Measurements from ENCODE around the gene TMEM80. TPM values are rescaled to one million over a fixed set of nuclear protein-coding genes. Genes with fewer than 3 reads are reported as not detected.

Gene TMEM80
- total and polyA plus RNA-seq, 9 of the 15 experiments (the other 6 are each of a cell fraction or from before 2014, with no cell fraction given) = 5.1 to 30.1 (median 12.4) TPM

GRCh38 chr11:729492-730074 is 34.0 kb downstream of the TMEM80 start:
- Histone ChIP-seq H3K9me1 (ENCODE audit: control insufficient read depth, insufficient read depth, low read length) (no peaks in the 10 kb centered on the region), H4K20me1 (replicated peaks; ENCODE audit: control insufficient read depth, insufficient read depth, low read length) (no peaks in the 10 kb centered on the region), H3K79me2 (ENCODE audit: control insufficient read depth, insufficient read depth, low read length) (no peaks in the 10 kb centered on the region; the same call in 1 of the 3 replicates), H2AFZ (ENCODE audit: low read depth, low read length) (no peak overlapping the region), H3K36me3 (ENCODE audit: control insufficient read depth, insufficient read depth, low read length) (no peaks in the 10 kb centered on the region), H3K4me1 (replicated peaks in 1 of 2; ENCODE audit: control insufficient read depth in 2 of 2, insufficient read depth in 2 of 2, low read length in 2 of 2) (peaks cover 33 to 58% of the 10 kb centered on the region in 2 experiments), H3K27ac (ENCODE audit: extremely low read depth, low read depth, low read length) (no peak overlapping the region), H3K9me3 (replicated peaks; ENCODE audit: control insufficient read depth, insufficient read depth, low read depth, low read length) (no peaks in the 10 kb centered on the region), H3K9ac (ENCODE audit: insufficient read depth in 1 of 2, low read depth in 2 of 2, low read length in 2 of 2) (peak overlapping the region in 1 of 2 experiments; percentile 9; a peak in 2 of 4 replicates), H3K4me3 (no peak overlapping the region), H3K27me3 (ENCODE audit: control insufficient read depth in 2 of 2, insufficient read depth in 2 of 2, low read length in 2 of 2) (no peaks in the 10 kb centered on the region), H3K4me2 (ENCODE audit: insufficient read depth, low read length) (no peak overlapping the region)
- intact Hi-C loops (cut with micrococcal nuclease) = loop anchor here (5.0 kb wide), 2 partner anchors 68 to 177 kb away; partner anchors contain the start of gene SLC25A22
- DNase-seq (ENCODE audit: extremely low read depth in 1 of 4, low spot score in 3 of 4) = peak in 1 of 4 experiments; percentile 17
- 45% methylated on average over 14 of the region's 17 CpGs for WGBS (ENCODE audit: insufficient coverage, low coverage, missing lambda C conversion rate)
- BruUV-seq (replicated peaks) = no TSS peak
- ChIA-PET POLR2A (interaction anchor here (0.7 to 3.5 kb wide), 3 partner anchors 18 to 26 kb away, joined by 3 to 14 read pairs (median 3); partner anchors contain the start of gene TALDO1), CTCF (ENCODE audit: low intra/inter-chr PET ratio) (interaction anchor here (2.5 kb wide), 1 partner anchor 68 kb away, joined by 10 read pairs; the partner anchor contains the start of gene SLC25A22)
- in situ Hi-C loops (cut with MboI) = no loop called here
- FAIRE-seq = no peak
- no peak for ATAC-seq
- TF ChIP-seq HEY1 (CRISPR knock-in tag; IDR thresholded peaks at IDR 0.05; ENCODE audit: borderline replicate concordance) (no peak), ZNF384 (IDR thresholded peaks at IDR 0.05; ENCODE audit: low read depth, low read length) (peak; percentile 67), ZBTB7A (IDR thresholded peaks at IDR 0.05; ENCODE audit: borderline replicate concordance, control insufficient read depth, low read depth, low read length) (0 out of 2 replicates have a peak, but pooled peaks have one; percentile 8), TFAM (CRISPR knock-in tag; conservative IDR thresholded peaks at IDR 0.05) (no peak), SRSF9 (IDR thresholded peaks at IDR 0.05; ENCODE audit: borderline replicate concordance, low read depth, low read length) (no peak), FOXJ2 (tag; IDR thresholded peaks at IDR 0.05) (no peak), BHLHE40 (IDR thresholded peaks at IDR 0.05; ENCODE audit: low read length) (no peak), ZSCAN29 (IDR thresholded peaks at IDR 0.05) (no peak), CC2D1A (IDR thresholded peaks at IDR 0.05) (no peak), USF2 (CRISPR knock-in tag; IDR thresholded peaks at IDR 0.05) (no peak), ZNF324 (CRISPR knock-in tag; IDR thresholded peaks at IDR 0.05) (no peak), ZNF76 (CRISPR knock-in tag; IDR thresholded peaks at IDR 0.05; ENCODE audit: borderline replicate concordance) (no peak), TARDBP (IDR thresholded peaks at IDR 0.05) (no peak)
- TF ChIP-seq, protein P1, sequence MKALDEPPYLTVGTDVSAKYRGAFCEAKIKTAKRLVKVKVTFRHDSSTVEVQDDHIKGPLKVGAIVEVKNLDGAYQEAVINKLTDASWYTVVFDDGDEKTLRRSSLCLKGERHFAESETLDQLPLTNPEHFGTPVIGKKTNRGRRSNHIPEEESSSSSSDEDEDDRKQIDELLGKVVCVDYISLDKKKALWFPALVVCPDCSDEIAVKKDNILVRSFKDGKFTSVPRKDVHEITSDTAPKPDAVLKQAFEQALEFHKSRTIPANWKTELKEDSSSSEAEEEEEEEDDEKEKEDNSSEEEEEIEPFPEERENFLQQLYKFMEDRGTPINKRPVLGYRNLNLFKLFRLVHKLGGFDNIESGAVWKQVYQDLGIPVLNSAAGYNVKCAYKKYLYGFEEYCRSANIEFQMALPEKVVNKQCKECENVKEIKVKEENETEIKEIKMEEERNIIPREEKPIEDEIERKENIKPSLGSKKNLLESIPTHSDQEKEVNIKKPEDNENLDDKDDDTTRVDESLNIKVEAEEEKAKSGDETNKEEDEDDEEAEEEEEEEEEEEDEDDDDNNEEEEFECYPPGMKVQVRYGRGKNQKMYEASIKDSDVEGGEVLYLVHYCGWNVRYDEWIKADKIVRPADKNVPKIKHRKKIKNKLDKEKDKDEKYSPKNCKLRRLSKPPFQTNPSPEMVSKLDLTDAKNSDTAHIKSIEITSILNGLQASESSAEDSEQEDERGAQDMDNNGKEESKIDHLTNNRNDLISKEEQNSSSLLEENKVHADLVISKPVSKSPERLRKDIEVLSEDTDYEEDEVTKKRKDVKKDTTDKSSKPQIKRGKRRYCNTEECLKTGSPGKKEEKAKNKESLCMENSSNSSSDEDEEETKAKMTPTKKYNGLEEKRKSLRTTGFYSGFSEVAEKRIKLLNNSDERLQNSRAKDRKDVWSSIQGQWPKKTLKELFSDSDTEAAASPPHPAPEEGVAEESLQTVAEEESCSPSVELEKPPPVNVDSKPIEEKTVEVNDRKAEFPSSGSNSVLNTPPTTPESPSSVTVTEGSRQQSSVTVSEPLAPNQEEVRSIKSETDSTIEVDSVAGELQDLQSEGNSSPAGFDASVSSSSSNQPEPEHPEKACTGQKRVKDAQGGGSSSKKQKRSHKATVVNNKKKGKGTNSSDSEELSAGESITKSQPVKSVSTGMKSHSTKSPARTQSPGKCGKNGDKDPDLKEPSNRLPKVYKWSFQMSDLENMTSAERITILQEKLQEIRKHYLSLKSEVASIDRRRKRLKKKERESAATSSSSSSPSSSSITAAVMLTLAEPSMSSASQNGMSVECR (CRISPR knock-in tag; IDR thresholded peaks at IDR 0.05) = no peak
- TF ChIP-seq, protein P2, sequence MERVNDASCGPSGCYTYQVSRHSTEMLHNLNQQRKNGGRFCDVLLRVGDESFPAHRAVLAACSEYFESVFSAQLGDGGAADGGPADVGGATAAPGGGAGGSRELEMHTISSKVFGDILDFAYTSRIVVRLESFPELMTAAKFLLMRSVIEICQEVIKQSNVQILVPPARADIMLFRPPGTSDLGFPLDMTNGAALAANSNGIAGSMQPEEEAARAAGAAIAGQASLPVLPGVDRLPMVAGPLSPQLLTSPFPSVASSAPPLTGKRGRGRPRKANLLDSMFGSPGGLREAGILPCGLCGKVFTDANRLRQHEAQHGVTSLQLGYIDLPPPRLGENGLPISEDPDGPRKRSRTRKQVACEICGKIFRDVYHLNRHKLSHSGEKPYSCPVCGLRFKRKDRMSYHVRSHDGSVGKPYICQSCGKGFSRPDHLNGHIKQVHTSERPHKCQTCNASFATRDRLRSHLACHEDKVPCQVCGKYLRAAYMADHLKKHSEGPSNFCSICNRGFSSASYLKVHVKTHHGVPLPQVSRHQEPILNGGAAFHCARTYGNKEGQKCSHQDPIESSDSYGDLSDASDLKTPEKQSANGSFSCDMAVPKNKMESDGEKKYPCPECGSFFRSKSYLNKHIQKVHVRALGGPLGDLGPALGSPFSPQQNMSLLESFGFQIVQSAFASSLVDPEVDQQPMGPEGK (CRISPR knock-in tag; IDR thresholded peaks at IDR 0.05; ENCODE audit: borderline replicate concordance) = no peak
- TF ChIP-seq, protein P3, sequence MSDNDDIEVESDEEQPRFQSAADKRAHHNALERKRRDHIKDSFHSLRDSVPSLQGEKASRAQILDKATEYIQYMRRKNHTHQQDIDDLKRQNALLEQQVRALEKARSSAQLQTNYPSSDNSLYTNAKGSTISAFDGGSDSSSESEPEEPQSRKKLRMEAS (CRISPR knock-in tag; IDR thresholded peaks at IDR 0.05) = no peak
